H9 (cell line): ENCODE measurements around the gene THSD7B. TPM values are rescaled to one million over a fixed set of nuclear protein-coding genes. Genes with fewer than 3 reads are reported as not detected.

Source experiments
- DNase-seq: peaks from one replicate; pipeline ENCODE4 v3.0.0-alpha.2; 2017
- H2AFZ ChIP-seq: one replicate; pipeline ENCODE4 v1.6.1; 2013; ENCODE audit warnings: mild to moderate bottlenecking, low read length, control low read depth, moderate library complexity
- H2AK5ac ChIP-seq: 2 replicates; pipeline ENCODE4 v1.6.1; 2013; ENCODE audit warnings: low read length, control low read depth, mixed read lengths; ENCODE audit not compliant: insufficient read length
- H2BK120ac ChIP-seq: one replicate; pipeline ENCODE4 v1.6.1; 2013; ENCODE audit warnings: low read depth, mild to moderate bottlenecking, low read length, control low read depth, inconsistent platforms; ENCODE audit not compliant: poor library complexity, severe bottlenecking
- H2BK12ac ChIP-seq: 2 replicates; pipeline ENCODE4 v1.6.1; 2013; ENCODE audit warnings: low read length, control low read depth, mixed read lengths, low read depth; ENCODE audit not compliant: insufficient read length
- H2BK15ac ChIP-seq: 2 replicates; pipeline ENCODE4 v1.6.1; 2013; ENCODE audit warnings: low read depth, low read length, control low read depth
- H2BK20ac ChIP-seq: one replicate; pipeline ENCODE4 v1.6.1; 2013; ENCODE audit warnings: low read depth, mild to moderate bottlenecking, low read length, control low read depth, inconsistent platforms; ENCODE audit not compliant: poor library complexity, severe bottlenecking
- H2BK5ac ChIP-seq: 2 replicates; pipeline ENCODE4 v1.6.1; 2013; ENCODE audit warnings: low read length, control low read depth, mixed read lengths; ENCODE audit not compliant: insufficient read length
- H3K14ac ChIP-seq: 2 replicates; pipeline ENCODE4 v1.6.1; 2013; ENCODE audit warnings: low read length, control low read depth; ENCODE audit not compliant: insufficient read depth
- H3K18ac ChIP-seq: 2 replicates; pipeline ENCODE4 v1.6.1; 2013; ENCODE audit warnings: low read depth, mild to moderate bottlenecking, mixed read lengths, low read length, control low read depth; ENCODE audit not compliant: insufficient read length
- H3K23ac ChIP-seq: 2 replicates; pipeline ENCODE4 v1.6.1; 2013; ENCODE audit warnings: low read length, control low read depth, mixed read lengths, low read depth; ENCODE audit not compliant: insufficient read length
- H3K23me2 ChIP-seq: 2 replicates; pipeline ENCODE4 v1.6.1; 2013; ENCODE audit warnings: low read depth, mild to moderate bottlenecking, mixed read lengths, low read length, control low read depth; ENCODE audit not compliant: insufficient read length, poor library complexity, severe bottlenecking
- H3K27ac ChIP-seq: 2 replicates; pipeline ENCODE4 v1.5.1; 2013; ENCODE audit warnings: low read length, control low read depth, mixed read lengths, low read depth; ENCODE audit not compliant: insufficient read length
- H3K27me3 ChIP-seq: 2 replicates; pipeline ENCODE4 v1.6.1; 2013; ENCODE audit warnings: low read length, control low read depth, inconsistent platforms; ENCODE audit not compliant: insufficient read depth
- H3K4ac ChIP-seq: 2 replicates; pipeline ENCODE4 v1.6.1; 2013; ENCODE audit warnings: low read depth, mild to moderate bottlenecking, control low read depth, inconsistent platforms, low read length, moderate library complexity
- H3K4me1 ChIP-seq: 2 replicates; pipeline ENCODE4 v1.6.1; 2013; ENCODE audit warnings: low read length, control low read depth, inconsistent platforms; ENCODE audit not compliant: insufficient read depth
- H3K4me2 ChIP-seq: 2 replicates; pipeline ENCODE4 v1.6.1; 2013; ENCODE audit warnings: low read length, control low read depth, mixed read lengths; ENCODE audit not compliant: insufficient read length, insufficient read depth
- H3K56ac ChIP-seq: 2 replicates; pipeline ENCODE4 v1.6.1; 2013; ENCODE audit warnings: low read depth, mild to moderate bottlenecking, mixed read lengths, low read length, control low read depth; ENCODE audit not compliant: insufficient read length
- H3K79me1 ChIP-seq: 2 replicates; pipeline ENCODE4 v1.6.1; 2013; ENCODE audit warnings: low read depth, mild to moderate bottlenecking, moderate library complexity, low read length, control low read depth, inconsistent platforms; ENCODE audit not compliant: insufficient read depth, poor library complexity, severe bottlenecking
- H3K79me2 ChIP-seq: 2 replicates; pipeline ENCODE4 v1.6.1; 2013; ENCODE audit warnings: low read length, control low read depth, inconsistent platforms; ENCODE audit not compliant: insufficient read depth
- H3K9ac ChIP-seq: 2 replicates; pipeline ENCODE4 v1.6.1; 2013; ENCODE audit warnings: low read length, control low read depth, mixed read lengths; ENCODE audit not compliant: insufficient read length; ENCODE audit errors: extremely low read depth
- H3K9me3 ChIP-seq: one replicate; pipeline ENCODE4 v1.6.1; 2013; ENCODE audit warnings: low read depth, low read length, inconsistent platforms; ENCODE audit not compliant: control insufficient read depth
- H3T11ph ChIP-seq: one replicate; pipeline ENCODE4 v1.6.1; 2013; ENCODE audit warnings: mild to moderate bottlenecking, low read length, control low read depth, inconsistent platforms
- H4K20me1 ChIP-seq: one replicate; pipeline ENCODE4 v1.6.1; 2013; ENCODE audit not compliant: control insufficient read depth, insufficient read length, insufficient read depth
- H4K5ac ChIP-seq: 2 replicates; pipeline ENCODE4 v1.6.1; 2013; ENCODE audit warnings: low read depth, mild to moderate bottlenecking, mixed read lengths, low read length, control low read depth; ENCODE audit not compliant: insufficient read length
- H4K8ac ChIP-seq: replicated peaks from 2 replicates; pipeline ENCODE4 v1.6.1; 2013; ENCODE audit warnings: low read length, control low read depth, mixed read lengths, low read depth; ENCODE audit not compliant: insufficient read length
- H4K91ac ChIP-seq: 2 replicates; pipeline ENCODE4 v1.6.1; 2013; ENCODE audit warnings: low read depth, mild to moderate bottlenecking, moderate library complexity, mixed read lengths, low read length, control low read depth; ENCODE audit not compliant: insufficient read length
- H3K27ac Mint-ChIP-seq, 3 experiments: 2 replicates in 2 of 3; 3 replicates in 1 of 3; pipeline ENCODE4 v1.8.0; 2020 to 2021; ENCODE audit warnings: mixed read lengths in 3 of 3, mild to moderate bottlenecking in 1 of 3, moderate library complexity in 1 of 3
- H3K27me3 Mint-ChIP-seq: 2 replicates; pipeline ENCODE4 v1.8.0; 2021; ENCODE audit warnings: low read depth, mild to moderate bottlenecking, moderate library complexity, mixed read lengths
- H3K36me3 Mint-ChIP-seq, 3 experiments: 2 replicates in 2 of 3; 3 replicates in 1 of 3; pipeline ENCODE4 v1.8.0; 2020 to 2021; ENCODE audit warnings: low read depth in 3 of 3, mixed read lengths in 3 of 3; ENCODE audit not compliant: insufficient read depth in 1 of 3
- H3K4me1 Mint-ChIP-seq, 2 experiments: 2 replicates each; pipeline ENCODE4 v1.8.0; 2020; ENCODE audit warnings: mixed read lengths in 2 of 2
- H3K4me3 Mint-ChIP-seq, 2 experiments: 2 replicates in 1 of 2; 3 replicates in 1 of 2; pipeline ENCODE4 v1.8.0; 2020 to 2021; ENCODE audit warnings: mild to moderate bottlenecking in 2 of 2, mixed read lengths in 2 of 2, moderate library complexity in 1 of 2
- H3K9me3 Mint-ChIP-seq, 2 experiments: 2 replicates in 1 of 2; 3 replicates in 1 of 2; pipeline ENCODE4 v1.8.0; 2020; ENCODE audit warnings: mild to moderate bottlenecking in 2 of 2, mixed read lengths in 2 of 2, moderate library complexity in 1 of 2
- CTCF ChIP-seq: fragments of 200-600 bp; sonication (generic); conservative IDR thresholded peaks from 3 replicates; pipeline ENCODE4 v1.8.0; 2021; ENCODE audit warnings: antibody characterized with exemption, mild to moderate bottlenecking
- WGBS: extraction: QIAGEN DNeasy Blood & Tissue Kit; methylation state at CpG from one replicate; pipeline ENCODE4 v1.1.7; 2013; ENCODE audit warnings: missing lambda C conversion rate, low lambda C conversion rate, mixed read lengths; ENCODE audit not compliant: insufficient read length; ENCODE audit errors: extremely low coverage; 5-methylcytosine and 5-hydroxymethylcytosine counted together
- total RNA-seq: library from RNA; stranded (reverse); gene quantifications from 2 replicates; pipeline ENCODE4 v1.2.1, GENCODE V29; 2021

The THSD7B gene
- total RNA-seq, 1 experiment from 2014 or later: 0.85 TPM

GRCh38 chr2:137437386-137437785 is 672.0 kb downstream of the THSD7B start:
- no peak overlapping the region for H3K4ac ChIP-seq
- no peaks in the 10 kb centered on the region for H3K79me2 ChIP-seq
- no peaks in the 10 kb centered on the region for H3K27me3 Mint-ChIP-seq
- H2BK12ac ChIP-seq: no peak overlapping the region
- no peak overlapping the region for H2BK15ac ChIP-seq
- no peaks in the 10 kb centered on the region for H3K23me2 ChIP-seq
- no peaks in the 10 kb centered on the region for H3K9me3 Mint-ChIP-seq
- no peak overlapping the region for H2AK5ac ChIP-seq
- H3K27ac Mint-ChIP-seq: no peak overlapping the region
- H4K91ac ChIP-seq: no peak overlapping the region
- no peak overlapping the region for H2BK120ac ChIP-seq
- no CpG with 5 or more reads among the region's 2 CpGs for WGBS
- no peak overlapping the region for H3K18ac ChIP-seq
- no peaks in the 10 kb centered on the region for H3K9me3 ChIP-seq
- H2BK5ac ChIP-seq: no peak overlapping the region
- no peak for TF ChIP-seq CTCF
- H3K4me2 ChIP-seq: no peak overlapping the region
- no peak for DNase-seq
- H2AFZ ChIP-seq: no peak overlapping the region
- H3K9ac ChIP-seq: no peak overlapping the region
- H3K36me3 Mint-ChIP-seq: no peaks in the 10 kb centered on the region
- no peaks in the 10 kb centered on the region for H3K27me3 ChIP-seq
- H3K56ac ChIP-seq: no peak overlapping the region
- H2BK20ac ChIP-seq: no peak overlapping the region
- H3K23ac ChIP-seq: no peak overlapping the region
- no peak overlapping the region for H3T11ph ChIP-seq
- H3K27ac ChIP-seq: no peak overlapping the region
- H3K4me3 Mint-ChIP-seq: no peak overlapping the region
- no peaks in the 10 kb centered on the region for H4K20me1 ChIP-seq
- H4K8ac ChIP-seq: no peak overlapping the region
- peaks cover 1 to 2% of the 10 kb centered on the region in 2 experiments; a peak in 3 of 4 replicates for H3K4me1 Mint-ChIP-seq
- H3K4me1 ChIP-seq: no peaks in the 10 kb centered on the region
- no peak overlapping the region for H3K14ac ChIP-seq
- no peak overlapping the region for H4K5ac ChIP-seq
- no peaks in the 10 kb centered on the region for H3K79me1 ChIP-seq
